GM21528 (cell line): ENCODE data around the gene FMN2.

Experiments used
- ATAC-seq: cut with Tn5 transposase; IDR thresholded peaks from one replicate; pipeline ENCODE4 v1.9.1; 2021; ENCODE audit warnings: mild to moderate bottlenecking, moderate library complexity; ENCODE audit not compliant: unreplicated experiment, low FRiP score

Gene FMN2

GRCh38 chr1:240192851-240193250 is 101.2 kb downstream of the FMN2 start:
- ATAC-seq: no peak

DNA sequence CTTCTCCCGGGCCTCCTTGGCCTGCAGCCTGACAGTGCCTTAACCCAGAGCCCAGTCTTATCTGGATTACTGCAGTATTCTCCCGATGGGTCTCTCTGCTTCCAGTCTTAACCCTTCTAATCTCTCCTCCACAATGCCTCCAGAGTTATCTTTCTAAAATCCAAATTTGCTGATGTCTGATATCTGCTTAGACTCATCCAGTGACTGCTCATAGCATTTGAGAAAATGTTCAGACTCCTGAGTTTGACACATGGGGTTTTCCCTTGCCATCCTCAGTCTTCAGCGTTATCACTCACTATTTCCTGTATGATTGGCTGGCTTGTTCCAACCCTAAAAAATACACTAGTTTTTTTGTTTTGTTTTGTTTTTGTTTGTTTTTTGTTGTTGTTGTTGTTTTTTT is 102.0 kb downstream of the FMN2 start:
- ATAC-seq: no peak

- ATAC-seq: no peak
Measured at GRCh38 chr1:240194120-240194519, 102.4 kb downstream of the FMN2 start.

GRCh38 chr1:240198376-240198775 is 106.7 kb downstream of the FMN2 start:
- no peak for ATAC-seq

- ATAC-seq: no peak
Measured at GRCh38 chr1:240199758-240200645, 108.3 kb downstream of the FMN2 start.

- no peak for ATAC-seq
Measured at GRCh38 chr1:240201931-240202330, 110.2 kb downstream of the FMN2 start.

DNA sequence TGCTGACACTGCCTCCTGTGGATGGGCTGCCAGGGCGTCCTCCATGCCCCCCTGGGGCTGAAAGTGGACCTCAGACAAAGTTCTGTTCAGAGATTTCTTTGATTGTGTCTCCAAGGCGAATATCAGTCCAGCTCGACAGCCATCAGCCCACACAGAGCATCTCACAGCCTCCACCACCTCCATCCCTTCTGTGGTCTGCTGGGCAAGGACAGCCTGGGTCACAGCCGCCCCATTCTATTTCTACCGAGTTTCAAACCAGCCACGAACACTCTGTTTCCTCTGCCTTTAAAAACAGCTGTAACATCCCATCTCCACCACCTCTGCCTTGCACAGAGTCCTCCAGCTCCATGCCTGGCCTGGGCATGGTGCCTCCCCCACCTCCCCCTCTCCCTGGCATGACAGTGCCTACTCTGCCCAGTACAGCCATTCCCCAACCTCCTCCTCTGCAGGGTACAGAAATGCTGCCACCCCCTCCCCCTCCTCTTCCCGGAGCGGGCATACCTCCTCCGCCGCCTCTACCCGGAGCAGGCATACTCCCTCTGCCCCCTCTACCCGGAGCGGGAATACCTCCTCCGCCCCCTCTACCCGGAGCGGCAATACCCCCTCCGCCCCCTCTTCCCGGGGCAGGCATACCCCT is 115.5 kb downstream of the FMN2 start:
- no peak for ATAC-seq

- no peak for ATAC-seq
Measured at GRCh38 chr1:240210026-240210425, 118.3 kb downstream of the FMN2 start.

- ATAC-seq: no peak
Measured at GRCh38 chr1:240212556-240212955, 120.9 kb downstream of the FMN2 start.

DNA sequence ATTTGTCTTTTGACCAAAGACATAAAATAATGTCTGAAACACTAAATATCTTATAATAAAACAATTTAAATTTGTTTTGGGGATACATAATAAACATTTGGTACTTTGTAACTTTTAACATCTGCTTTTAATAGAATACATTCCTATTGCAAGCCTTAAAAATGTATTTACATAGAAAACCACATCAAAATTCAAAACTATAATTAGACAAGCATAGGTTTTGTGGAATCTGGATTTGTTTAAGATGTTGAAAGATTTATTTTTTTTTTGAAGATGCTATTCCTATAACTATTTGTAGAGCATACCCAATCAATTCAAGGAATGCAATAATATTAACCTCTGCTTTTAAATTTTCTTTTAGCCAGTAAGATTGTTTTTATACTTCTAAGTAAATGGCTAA is 125.7 kb downstream of the FMN2 start:
- ATAC-seq: no peak

DNA sequence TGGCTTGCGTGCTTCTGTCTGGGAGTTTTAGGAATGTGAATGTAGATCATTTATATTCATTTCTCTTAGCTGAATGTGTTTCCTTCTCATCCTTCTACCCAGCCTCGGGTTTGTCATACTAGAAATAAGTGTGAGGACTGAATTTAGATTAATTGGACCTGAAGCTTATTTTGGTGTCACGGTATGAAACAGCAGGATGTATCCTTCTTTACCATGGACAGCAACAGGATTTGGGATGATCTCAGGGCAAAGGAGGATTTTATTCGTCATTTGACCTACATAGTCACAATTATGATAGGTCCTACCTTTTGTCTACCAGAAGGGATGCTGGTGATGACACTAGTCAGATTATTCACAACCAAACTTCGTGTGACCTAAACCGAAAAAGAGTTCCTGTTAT is 127.4 kb downstream of the FMN2 start:
- ATAC-seq: no peak

GRCh38 chr1:240226102-240226501 is 134.4 kb downstream of the FMN2 start:
- ATAC-seq: no peak

- ATAC-seq: no peak
Measured at GRCh38 chr1:240230816-240231215, 139.1 kb downstream of the FMN2 start.

DNA sequence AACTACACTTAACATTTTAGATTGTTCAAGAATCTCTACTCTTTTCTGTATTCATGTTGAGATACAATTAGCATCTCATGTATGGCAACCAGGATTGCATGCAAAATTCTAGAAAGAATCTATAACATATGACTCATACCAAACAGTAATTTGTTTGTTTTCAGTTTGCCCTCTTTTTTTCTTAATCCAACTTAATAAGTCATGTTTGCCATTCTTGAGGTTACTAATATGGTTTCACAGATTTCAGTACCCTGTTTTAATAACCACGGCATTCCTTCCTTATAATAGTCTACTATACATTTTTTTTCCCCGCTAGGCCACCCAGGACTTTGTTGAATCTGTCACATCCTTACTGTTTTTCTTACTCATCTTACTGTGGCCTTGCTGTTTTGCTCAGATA is 140.8 kb downstream of the FMN2 start:
- ATAC-seq: no peak

DNA sequence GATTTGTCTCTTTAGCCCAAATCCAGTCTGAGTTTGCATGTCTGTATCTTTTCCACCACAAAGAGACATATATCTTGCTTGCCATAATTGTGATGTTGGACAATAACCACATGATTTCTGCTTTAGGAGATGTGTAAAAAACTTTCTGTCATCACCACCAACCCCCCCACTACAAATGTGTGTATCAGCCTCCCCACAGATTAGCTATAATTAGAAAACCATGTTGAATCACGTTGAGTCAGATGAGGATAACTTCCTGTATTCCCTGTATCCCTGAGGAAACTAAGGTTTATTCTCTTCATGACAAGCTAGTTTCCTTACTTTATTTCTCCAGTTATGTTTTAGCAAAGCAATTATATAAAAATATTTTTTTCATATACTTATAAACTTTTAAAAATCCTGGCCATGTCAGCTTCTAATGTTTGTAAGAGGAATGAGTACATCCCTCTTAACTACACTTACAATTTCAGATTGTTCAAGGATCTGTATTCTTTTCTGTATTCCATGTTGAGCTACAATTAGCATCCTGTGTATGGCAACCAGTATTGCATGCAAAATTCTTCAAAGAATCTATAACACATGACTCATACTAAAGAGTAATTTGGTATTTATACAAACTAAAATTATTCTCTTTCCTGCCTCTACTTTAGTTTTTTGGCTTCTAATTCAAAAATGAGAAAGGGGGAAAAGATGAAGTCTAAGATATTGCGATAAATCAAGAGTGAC is 143.0 kb downstream of the FMN2 start:
- no peak for ATAC-seq

- ATAC-seq: no peak
Measured at GRCh38 chr1:240235521-240236288, 144.0 kb downstream of the FMN2 start.

DNA sequence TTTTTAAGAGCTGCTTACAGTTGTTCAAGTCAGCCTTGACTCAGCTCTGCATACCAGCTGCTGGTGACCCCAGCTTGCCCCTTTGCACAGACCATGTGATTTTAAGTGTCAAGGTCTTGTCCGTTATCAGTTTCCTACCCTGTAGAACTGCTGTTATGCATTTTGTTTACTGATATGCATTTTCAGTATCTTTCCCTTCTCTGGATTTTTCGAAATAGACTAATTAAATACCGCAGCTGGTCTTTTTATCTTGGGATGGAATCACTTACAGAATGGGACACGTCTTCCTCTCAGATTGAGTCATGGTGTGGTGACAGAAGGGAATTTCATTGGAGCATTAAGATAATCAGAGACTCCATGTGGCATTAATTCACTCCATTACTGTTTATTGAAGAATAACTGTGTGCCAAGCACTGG is 145.6 kb downstream of the FMN2 start:
- ATAC-seq: no peak

GRCh38 chr1:240239309-240239708 is 147.6 kb downstream of the FMN2 start:
- ATAC-seq: no peak

DNA sequence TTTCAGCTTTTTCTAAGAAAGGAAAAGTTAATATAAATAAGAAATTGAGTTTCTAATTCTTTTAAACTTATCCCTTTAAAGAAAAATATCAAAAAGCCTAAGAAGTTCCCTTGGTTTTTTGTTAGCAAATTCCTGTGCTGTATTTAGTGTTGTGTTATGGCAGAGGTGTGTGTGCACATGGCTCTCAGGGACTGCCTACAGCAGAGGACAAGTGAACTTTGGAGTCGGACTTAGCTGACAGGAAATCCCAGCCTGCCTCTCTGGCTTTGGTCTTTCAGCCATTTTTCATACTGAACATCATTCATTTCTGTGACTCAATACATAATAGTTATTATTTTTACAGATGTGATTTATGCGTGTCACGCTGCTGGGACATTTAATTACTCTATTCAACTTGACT is 149.6 kb downstream of the FMN2 start:
- no peak for ATAC-seq

GRCh38 chr1:240242601-240243144 is 151.0 kb downstream of the FMN2 start:
- ATAC-seq: no peak
